Left lobe of liver (tissue), 2 donors: ENCODE measurements around the gene RNF217. TPM values are rescaled to one million over a fixed set of nuclear protein-coding genes. Genes with fewer than 3 reads are reported as not detected.
A peak's percentile ranks its signal among the peaks of the same experiment; 100 is the strongest.
"Not testable (repeated sequence)": the region's sequence is repeated elsewhere in the genome, so short reads cannot be mapped to it uniquely, and the experiment has no call there.

Experiments
- ATAC-seq: fragments of 200-7000 bp; cut with Tn5 transposase; one replicate; pipeline ENCODE4 v1.9.1; 2020; ENCODE audit warnings: mild to moderate bottlenecking, moderate library complexity
- DNase-seq: peaks from one replicate; pipeline ENCODE4 v3.0.0-alpha.2; 2020; ENCODE audit warnings: low spot score
- total RNA-seq: library from RNA; stranded (reverse); gene quantifications from one replicate; pipeline ENCODE4 v1.2.1, GENCODE V29; 2021
- donor health status: DM: no; HTN: no; CAD: no; lungs with moderate emphysema.
- donor health status: DM: no; HTN: yes; CAD: no.

RNF217 gene
- total RNA-seq, 1 donor from 2014 or later = 25.0 TPM

- DNase-seq (no peak), ATAC-seq (no peak)
Measured at GRCh38 chr6:125048274-125048673, 86.0 kb downstream of the RNF217 start.

DNA sequence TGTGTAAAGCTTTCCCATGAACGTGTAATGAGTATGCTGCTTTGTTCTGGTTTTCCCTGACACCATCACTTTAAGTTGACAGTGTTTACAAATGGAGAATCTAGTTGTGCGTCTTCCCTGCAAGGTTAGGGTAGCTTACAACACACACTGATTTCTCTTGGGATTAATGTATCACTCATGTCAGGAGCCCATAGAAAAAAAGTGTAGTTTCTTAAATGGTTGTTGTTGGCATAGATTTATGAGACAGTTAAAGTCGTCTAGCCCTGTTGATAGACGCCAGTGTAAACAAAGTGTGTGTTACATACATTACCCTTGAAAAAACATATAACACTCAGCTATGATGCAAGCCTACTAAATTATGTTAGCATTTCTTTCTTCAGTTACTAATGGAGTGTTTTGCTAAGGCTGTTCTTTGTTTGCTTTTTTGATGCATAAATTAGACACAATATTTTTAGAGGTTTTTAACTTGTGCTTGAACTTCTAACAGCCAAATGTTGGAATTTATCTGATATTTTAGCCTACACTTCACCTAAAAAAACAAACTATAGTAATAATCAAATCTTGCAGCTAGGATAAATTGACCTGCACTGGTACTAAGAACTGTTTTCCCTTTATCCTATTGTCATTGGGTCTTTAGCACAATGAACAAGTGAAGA is 88.6 kb downstream of the RNF217 start:
- ATAC-seq = no peak

DNA sequence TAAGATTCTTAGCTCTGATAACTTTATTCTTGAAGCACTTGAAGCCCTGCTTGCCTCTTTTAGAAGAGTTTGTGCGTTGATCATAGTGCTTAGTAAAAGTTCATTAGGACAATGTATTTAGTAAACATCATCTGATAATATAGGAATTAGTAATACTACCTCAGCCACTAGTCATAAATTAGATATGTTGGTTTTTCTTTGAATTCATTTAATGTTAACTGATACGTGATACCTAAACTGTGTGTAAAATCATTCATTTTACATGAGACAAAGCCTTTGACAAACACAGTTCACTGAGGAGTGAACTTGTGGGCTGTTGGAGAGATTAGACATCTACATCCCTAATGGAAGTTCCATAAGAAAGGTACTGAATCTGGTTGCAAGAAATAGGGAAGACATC is 91.6 kb downstream of the RNF217 start:
- ATAC-seq (no peak), DNase-seq (no peak)

More for the DNA sequence above, 88.6 kb downstream of the RNF217 start:
- no peak for DNase-seq

DNA sequence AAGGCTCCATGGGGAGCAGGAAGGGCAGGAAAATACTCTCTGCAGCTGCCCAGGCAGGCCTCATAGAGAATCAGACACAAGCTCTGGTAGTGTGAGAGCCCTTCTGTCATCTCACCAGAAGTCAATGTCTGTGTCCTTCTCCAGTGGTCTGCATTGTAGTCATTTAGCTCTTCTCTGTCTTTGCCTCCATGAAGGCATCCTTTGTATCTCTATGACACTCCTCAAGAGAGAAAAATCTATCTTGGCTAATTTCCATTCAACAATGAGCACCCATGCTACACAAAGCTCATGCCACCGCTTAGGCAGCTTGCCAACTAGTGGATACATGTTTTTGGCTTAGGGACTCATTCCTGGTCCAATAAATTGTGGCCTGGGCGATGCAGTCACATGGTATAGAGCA is 92.1 kb downstream of the RNF217 start:
- no peak for ATAC-seq
- DNase-seq = no peak

- ATAC-seq = peak; percentile 82
- peak; percentile 77 for DNase-seq
Measured at GRCh38 chr6:125057392-125058246, 95.4 kb downstream of the RNF217 start.

DNA sequence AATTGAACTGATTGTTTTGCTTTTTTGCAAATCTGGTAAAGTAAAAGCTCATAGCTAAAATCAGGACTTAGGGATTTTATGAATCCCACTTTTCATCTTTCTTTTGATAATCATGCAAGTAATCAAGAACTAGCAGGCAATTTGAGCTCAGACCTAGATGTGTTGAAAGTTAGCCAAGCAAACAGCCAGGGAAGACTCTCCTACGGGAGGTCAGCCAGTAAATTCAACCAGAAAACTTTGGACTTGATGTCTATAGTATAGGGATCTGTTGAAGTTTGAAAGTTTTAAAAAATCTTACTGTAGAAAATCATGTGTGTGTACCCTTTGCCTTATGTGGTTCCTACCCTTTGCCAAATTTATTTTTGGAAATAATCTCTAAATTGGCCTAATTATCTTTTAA is 96.3 kb downstream of the RNF217 start:
- ATAC-seq = peak; percentile 78
- no peak for DNase-seq

DNA sequence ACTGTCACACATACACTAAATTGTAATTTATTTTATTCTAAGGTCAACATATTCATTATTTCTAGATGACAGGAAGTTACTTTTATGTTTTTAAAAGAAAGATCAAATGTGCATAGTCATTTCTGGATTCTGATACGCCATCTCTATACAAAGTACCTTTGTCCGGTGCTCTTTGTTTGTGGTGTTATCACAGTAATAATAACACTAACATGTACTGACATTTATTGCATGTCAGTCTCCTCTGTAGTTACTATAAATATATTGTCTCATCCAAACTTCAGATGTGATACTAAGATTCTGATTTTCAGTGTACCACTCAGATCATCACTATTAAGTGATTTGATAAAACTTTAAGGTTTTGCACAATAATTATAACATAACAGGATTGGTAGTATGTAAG is 101.1 kb downstream of the RNF217 start:
- no peak for ATAC-seq
- no peak for DNase-seq

GRCh38 chr6:125066140-125066539 is 103.9 kb downstream of the RNF217 start:
- DNase-seq = no peak
- no peak for ATAC-seq

DNA sequence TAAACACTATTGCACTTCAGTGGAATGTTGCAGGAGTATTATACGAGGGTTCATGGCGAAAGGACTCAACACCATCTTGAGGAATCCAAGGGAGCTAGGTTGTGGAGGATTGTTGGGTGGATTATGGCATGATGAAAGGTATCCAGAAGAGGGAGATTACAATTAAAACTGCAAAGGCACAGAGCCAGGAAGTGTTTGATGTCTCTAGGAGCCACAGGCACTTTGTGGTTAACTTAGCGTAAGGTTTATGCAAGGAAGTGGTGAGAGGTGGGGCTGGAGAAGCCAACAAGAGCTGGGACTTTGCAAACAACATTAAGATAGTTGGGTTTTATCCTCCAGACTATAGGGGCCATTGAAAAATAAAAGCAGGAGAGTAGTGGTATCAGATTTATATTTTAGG is 104.7 kb downstream of the RNF217 start:
- DNase-seq (no peak), ATAC-seq (no peak)

DNA sequence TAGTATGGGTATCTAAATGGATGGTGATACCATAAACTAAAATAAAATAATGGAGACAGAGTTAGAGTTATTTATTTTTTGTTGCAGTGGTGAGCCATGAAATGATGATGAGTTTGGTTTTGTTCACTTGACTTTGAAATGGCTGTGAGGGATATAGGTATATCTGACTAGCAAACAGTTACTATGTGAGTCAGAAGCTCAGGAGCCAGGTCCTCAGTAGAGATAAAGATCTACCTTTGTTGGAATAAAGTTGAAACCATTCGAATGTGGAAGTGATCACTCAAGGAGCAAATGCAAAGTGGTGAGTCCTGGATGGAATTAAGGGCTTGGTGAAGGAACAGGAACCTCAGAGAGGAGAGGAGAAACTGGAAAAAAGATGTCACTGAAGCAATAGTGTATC is 105.3 kb downstream of the RNF217 start:
- no peak for ATAC-seq
- DNase-seq = no peak

DNA sequence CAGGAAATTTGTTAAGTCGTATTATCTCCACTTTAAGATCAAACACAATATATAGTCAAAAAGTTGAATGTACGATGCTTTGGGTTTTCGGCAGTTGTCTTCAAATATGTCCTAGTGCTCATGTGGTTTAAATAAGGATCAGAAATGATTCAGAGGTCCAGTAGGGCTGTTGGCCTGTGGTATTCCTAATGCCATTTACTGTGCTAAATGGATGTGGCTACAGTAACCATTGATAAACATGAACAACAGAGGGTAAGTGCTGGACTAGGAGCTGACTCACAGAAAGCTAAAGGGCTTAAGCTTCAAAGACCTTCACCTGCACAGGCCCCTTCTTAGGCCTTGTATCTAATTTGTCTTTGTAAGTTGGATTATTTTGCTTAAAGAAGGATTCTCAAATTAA is 110.8 kb downstream of the RNF217 start:
- ATAC-seq = no peak
- no peak for DNase-seq

DNA sequence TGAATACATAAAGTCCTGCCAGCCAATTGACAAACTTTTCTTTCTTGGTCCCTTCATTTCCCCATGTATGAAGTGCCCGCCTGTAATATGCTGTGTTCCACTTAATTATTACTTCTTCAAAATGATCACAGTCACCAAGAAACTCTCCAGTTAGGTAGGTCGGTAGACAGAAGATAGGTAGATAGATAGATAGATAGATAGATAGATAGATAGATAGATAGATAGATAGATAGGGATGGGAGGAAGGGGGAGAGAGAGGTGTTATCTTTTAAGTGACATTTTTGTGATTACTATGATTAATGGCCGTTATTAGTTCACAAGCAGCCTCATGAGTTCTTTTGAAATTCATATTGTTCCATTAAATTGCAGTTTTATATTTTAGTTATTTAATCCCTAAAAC is 111.9 kb downstream of the RNF217 start:
- ATAC-seq (no peak), DNase-seq (no peak)

GRCh38 chr6:125075073-125075472 is 112.8 kb downstream of the RNF217 start:
- not testable (repeated sequence) for DNase-seq

GRCh38 chr6:125075741-125076481 is 113.7 kb downstream of the RNF217 start:
- ATAC-seq = no peak

More at GRCh38 chr6:125075073-125075472, 112.8 kb downstream of the RNF217 start:
- not testable (repeated sequence) for ATAC-seq

DNA sequence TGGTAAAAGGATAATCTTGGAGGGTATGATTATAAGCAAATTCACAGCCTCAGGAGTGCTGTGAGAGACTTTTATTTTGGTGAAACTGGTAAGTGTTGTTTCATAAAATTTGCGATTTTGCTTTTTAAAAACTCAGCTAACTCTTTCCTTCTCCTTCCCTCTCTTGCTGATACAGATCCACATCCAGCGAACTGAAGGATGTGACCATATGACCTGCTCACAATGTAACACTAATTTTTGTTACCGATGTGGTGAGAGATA is 114.2 kb downstream of the RNF217 start:
- no peak for DNase-seq
- ATAC-seq = no peak

More at GRCh38 chr6:125075741-125076481, 113.7 kb downstream of the RNF217 start:
- no peak for DNase-seq

- ATAC-seq (no peak), DNase-seq (no peak)
Measured at GRCh38 chr6:125077453-125077852, 115.2 kb downstream of the RNF217 start.

- ATAC-seq (no peak), DNase-seq (no peak)
Measured at GRCh38 chr6:125078602-125079321, 116.5 kb downstream of the RNF217 start.

GRCh38 chr6:125082908-125083683 is 120.9 kb downstream of the RNF217 start:
- DNase-seq = no peak
- ATAC-seq = no peak

GRCh38 chr6:125083684-125083990 is 121.4 kb downstream of the RNF217 start:
- no peak for ATAC-seq
- DNase-seq = no peak

DNA sequence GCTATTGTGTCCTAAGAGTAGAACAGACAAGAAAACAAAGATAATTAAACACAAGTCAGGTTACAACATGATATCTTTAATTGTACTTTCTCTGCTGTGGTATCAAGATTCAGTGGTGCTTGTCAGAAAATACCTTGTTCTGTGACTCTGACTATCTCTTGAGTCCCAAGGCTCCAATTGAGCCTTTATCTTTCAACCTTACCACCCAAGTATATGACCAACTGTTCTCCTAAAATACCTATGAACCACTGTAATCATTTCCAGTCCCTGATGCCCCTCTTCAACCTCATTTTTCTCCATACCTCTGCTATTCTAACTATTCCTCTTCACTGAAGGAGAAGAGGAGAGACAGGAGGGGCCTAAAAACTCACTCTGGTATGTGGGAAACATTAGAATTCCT is 124.5 kb downstream of the RNF217 start:
- DNase-seq = no peak
- ATAC-seq = no peak

DNA sequence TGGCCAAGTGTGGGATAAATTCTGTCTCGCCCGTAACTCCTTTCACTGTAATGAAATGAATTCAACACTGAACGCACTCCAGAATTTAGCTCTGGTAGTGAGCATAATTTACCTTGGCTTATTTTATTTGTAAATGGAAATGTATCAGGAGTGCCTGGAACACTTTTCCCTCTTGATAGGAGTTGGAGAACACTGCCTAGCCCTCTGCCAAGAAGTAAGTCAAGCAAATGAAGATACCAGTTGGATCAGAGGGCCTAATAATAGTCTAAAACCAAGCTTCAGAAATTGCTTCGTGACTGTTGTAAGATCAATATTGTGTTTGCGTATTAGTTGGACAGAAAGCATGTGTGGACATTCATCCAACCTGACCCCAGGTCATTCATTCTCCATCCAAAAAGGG is 126.7 kb downstream of the RNF217 start:
- ATAC-seq (no peak), DNase-seq (no peak)
